Left hindlimb (tissue), 1 donor: ENCODE results near the gene GBX2.
"Not testable (repeated sequence)": the region's sequence is repeated elsewhere in the genome, so short reads cannot be mapped to it uniquely, and the experiment has no call there.

Source experiments
- DNase-seq: peaks from one replicate; pipeline ENCODE4 v3.0.0-alpha.2; 2018

Gene GBX2

GRCh38 chr2:236143811-236144210 is 24.4 kb downstream of the GBX2 start:
- no peak for DNase-seq

- DNase-seq: not testable (repeated sequence)
Measured at GRCh38 chr2:236141616-236142015, 26.6 kb downstream of the GBX2 start.

GRCh38 chr2:236137066-236137465 is 31.1 kb downstream of the GBX2 start:
- DNase-seq: no peak

- no peak for DNase-seq
Measured at GRCh38 chr2:236136538-236136937, 31.6 kb downstream of the GBX2 start.

- DNase-seq: no peak
Measured at GRCh38 chr2:236133410-236134012, 34.7 kb downstream of the GBX2 start.

GRCh38 chr2:236131073-236131692 is 37.0 kb downstream of the GBX2 start:
- no peak for DNase-seq

- no peak for DNase-seq
Measured at GRCh38 chr2:236130349-236130998, 37.7 kb downstream of the GBX2 start.

- DNase-seq: no peak
Measured at GRCh38 chr2:236129935-236130334, 38.3 kb downstream of the GBX2 start.

GRCh38 chr2:236128321-236128720 is 39.9 kb downstream of the GBX2 start:
- no peak for DNase-seq

GRCh38 chr2:236127010-236127409 is 41.2 kb downstream of the GBX2 start:
- no peak for DNase-seq

- no peak for DNase-seq
Measured at GRCh38 chr2:236125541-236125940, 42.6 kb downstream of the GBX2 start.

GRCh38 chr2:236124182-236124893 is 43.8 kb downstream of the GBX2 start:
- DNase-seq: no peak

- DNase-seq: no peak
Measured at GRCh38 chr2:236123716-236124115, 44.5 kb downstream of the GBX2 start.

- no peak for DNase-seq
Measured at GRCh38 chr2:236122236-236122635, 46.0 kb downstream of the GBX2 start.

GRCh38 chr2:236121546-236121945 is 46.6 kb downstream of the GBX2 start:
- DNase-seq: no peak

- no peak for DNase-seq
Measured at GRCh38 chr2:236120829-236121228, 47.4 kb downstream of the GBX2 start.

- no peak for DNase-seq
Measured at GRCh38 chr2:236120141-236120601, 48.0 kb downstream of the GBX2 start.

GRCh38 chr2:236119476-236119875 is 48.7 kb downstream of the GBX2 start:
- no peak for DNase-seq

GRCh38 chr2:236119003-236119402 is 49.2 kb downstream of the GBX2 start:
- no peak for DNase-seq

GRCh38 chr2:236117861-236118269 is 50.3 kb downstream of the GBX2 start:
- DNase-seq: no peak

- DNase-seq: no peak
Measured at GRCh38 chr2:236117401-236117800, 50.8 kb downstream of the GBX2 start.
